ENCODE data around the gene THTPA. TPM values are rescaled to one million over a fixed set of nuclear protein-coding genes. Genes with fewer than 3 reads are reported as not detected.
A peak's percentile ranks its signal among the peaks of the same experiment; 100 is the strongest.

The THTPA gene
- total and polyA plus RNA-seq, 2 of the 13 experiments (the other 11 are each of a cell fraction or from before 2014, with no cell fraction given): 7.4 to 8.7 TPM

DNA sequence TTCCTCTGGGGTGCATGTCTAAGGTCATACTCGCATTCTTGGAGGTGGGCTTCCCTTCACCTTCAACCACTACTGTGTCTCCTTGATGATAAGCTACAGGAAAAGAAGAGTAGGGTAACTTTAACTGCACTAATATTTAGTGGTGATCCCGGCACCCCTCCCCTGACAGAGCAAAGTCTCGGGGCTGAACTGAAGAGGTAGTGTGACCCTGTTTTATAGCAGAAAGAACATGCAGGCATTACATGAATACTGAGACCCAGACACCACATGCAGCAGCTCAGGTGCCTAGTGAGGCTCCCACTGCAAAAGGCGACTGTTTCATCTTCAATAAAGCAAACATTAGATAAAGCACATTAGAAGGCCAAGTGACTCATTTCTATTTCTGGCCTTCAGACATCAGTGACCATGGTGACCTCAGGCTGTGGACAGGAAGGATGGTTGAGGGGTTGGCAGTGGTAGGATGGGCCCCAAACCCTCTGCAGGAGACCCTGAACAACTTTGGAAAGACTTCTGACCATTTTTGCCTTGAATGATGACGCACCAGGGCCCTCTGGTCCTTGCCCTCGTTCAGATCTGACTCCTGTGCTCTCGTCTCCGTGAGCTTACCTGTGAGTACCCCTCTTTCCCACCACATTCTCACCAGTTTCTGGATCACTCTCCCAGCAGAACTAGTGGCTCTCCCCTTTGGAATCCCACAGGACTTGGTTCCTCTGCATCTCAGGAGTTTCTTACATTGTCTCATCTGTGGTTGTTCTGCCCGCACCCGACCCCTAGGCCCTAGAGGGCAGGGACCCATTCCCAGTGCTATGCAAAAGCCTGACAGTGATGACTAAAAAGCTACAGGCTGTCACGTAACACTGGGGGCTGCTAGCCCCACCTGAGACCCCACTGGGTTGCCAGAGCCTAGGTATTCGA is 46.4 kb downstream of the THTPA start (continued):
- TF ChIP-seq, protein P1, sequence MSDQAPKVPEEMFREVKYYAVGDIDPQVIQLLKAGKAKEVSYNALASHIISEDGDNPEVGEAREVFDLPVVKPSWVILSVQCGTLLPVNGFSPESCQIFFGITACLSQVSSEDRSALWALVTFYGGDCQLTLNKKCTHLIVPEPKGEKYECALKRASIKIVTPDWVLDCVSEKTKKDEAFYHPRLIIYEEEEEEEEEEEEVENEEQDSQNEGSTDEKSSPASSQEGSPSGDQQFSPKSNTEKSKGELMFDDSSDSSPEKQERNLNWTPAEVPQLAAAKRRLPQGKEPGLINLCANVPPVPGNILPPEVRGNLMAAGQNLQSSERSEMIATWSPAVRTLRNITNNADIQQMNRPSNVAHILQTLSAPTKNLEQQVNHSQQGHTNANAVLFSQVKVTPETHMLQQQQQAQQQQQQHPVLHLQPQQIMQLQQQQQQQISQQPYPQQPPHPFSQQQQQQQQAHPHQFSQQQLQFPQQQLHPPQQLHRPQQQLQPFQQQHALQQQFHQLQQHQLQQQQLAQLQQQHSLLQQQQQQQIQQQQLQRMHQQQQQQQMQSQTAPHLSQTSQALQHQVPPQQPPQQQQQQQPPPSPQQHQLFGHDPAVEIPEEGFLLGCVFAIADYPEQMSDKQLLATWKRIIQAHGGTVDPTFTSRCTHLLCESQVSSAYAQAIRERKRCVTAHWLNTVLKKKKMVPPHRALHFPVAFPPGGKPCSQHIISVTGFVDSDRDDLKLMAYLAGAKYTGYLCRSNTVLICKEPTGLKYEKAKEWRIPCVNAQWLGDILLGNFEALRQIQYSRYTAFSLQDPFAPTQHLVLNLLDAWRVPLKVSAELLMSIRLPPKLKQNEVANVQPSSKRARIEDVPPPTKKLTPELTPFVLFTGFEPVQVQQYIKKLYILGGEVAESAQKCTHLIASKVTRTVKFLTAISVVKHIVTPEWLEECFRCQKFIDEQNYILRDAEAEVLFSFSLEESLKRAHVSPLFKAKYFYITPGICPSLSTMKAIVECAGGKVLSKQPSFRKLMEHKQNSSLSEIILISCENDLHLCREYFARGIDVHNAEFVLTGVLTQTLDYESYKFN (CRISPR knock-in tag; conservative IDR thresholded peaks at IDR 0.05): peak; percentile 93
- TF ChIP-seq KLF16 (CRISPR knock-in tag; IDR thresholded peaks at IDR 0.05): peak in 1 of 2 experiments; percentile 63; a peak in 1 of 4 replicates
- no peak; the same call in 1 of the 2 replicates for TF ChIP-seq ESRRA (CRISPR knock-in tag; IDR thresholded peaks at IDR 0.05; ENCODE audit: low read depth)
- no peak for TF ChIP-seq CEBPZ (IDR thresholded peaks at IDR 0.05; ENCODE audit: low read length)
- TF ChIP-seq ZNF230 (CRISPR knock-in tag; IDR thresholded peaks at IDR 0.05): 0 out of 2 replicates have a peak, but pooled peaks have one; percentile 51
- no peak for TF ChIP-seq ZNF552 (CRISPR knock-in tag; IDR thresholded peaks at IDR 0.05; ENCODE audit: borderline replicate concordance)
- no peak for TF ChIP-seq ZC3H13 (CRISPR knock-in tag; IDR thresholded peaks at IDR 0.05)
- no peak for TF ChIP-seq SMAD9 (CRISPR knock-in tag; IDR thresholded peaks at IDR 0.05)
- no peak for TF ChIP-seq SNAPC5 (CRISPR knock-in tag; IDR thresholded peaks at IDR 0.05; ENCODE audit: borderline replicate concordance)
- no peak for TF ChIP-seq ISX (CRISPR knock-in tag; conservative IDR thresholded peaks at IDR 0.05)
- TF ChIP-seq FOXM1 (CRISPR knock-in tag; IDR thresholded peaks at IDR 0.05): no peak
- peak in 1 of 2 experiments; percentile 71; a peak in 2 of 4 replicates for TF ChIP-seq NR2F1 (CRISPR knock-in tag; IDR thresholded peaks at IDR 0.05)
- peak; percentile 48 for TF ChIP-seq ZNF574 (CRISPR knock-in tag; IDR thresholded peaks at IDR 0.05)
- peak; percentile 74 for TF ChIP-seq ZNF710 (CRISPR knock-in tag; IDR thresholded peaks at IDR 0.05; ENCODE audit: borderline replicate concordance)
- no peak for TF ChIP-seq TMF1 (CRISPR knock-in tag; IDR thresholded peaks at IDR 0.05; ENCODE audit: low read depth)

Measured in HepG2 (cell line).